Stimulated activated CD8-positive, alpha-beta memory T cell treated with anti-CD3 and anti-CD28 coated beads, Interleukin-12 subunit alpha, Interleukin-12 subunit beta, amount 100 ng/mL, for 1 hour (primary cell): ENCODE measurements around the gene CLCNKB.
"Not testable (repeated sequence)": the region's sequence is repeated elsewhere in the genome, so short reads cannot be mapped to it uniquely, and the experiment has no call there.

Experiments
- DNase-seq: peaks from one replicate; pipeline ENCODE4 v3.0.0-alpha.2; 2020; ENCODE audit warnings: low read depth

CLCNKB gene

DNA sequence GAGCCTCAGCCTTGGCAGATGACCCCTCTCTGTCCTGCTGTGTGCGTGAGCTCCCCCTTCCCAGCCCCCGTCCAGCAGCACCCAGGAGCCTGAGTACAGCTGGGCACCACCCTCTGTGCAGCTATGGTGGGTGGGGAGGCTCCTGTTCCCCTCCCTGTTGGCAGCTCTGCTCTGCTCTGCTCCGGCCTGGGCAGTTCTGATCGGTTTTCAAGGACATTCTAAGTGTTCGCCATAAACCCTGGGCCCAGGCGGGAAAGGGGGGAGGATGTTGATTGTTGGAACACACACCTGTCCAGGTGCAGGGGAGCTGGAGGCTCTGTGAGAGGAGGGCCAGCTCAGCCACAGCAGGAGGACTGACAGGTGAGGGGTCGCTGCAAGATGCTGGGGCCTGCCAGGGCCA lies at the start of gene CLCNKB:
Gene CLCNKB (plus strand): TSS at position 262 of the 400 bp plus-strand sequence. CDS start 711 bp downstream, outside the sequence.
- no peak for DNase-seq

DNA sequence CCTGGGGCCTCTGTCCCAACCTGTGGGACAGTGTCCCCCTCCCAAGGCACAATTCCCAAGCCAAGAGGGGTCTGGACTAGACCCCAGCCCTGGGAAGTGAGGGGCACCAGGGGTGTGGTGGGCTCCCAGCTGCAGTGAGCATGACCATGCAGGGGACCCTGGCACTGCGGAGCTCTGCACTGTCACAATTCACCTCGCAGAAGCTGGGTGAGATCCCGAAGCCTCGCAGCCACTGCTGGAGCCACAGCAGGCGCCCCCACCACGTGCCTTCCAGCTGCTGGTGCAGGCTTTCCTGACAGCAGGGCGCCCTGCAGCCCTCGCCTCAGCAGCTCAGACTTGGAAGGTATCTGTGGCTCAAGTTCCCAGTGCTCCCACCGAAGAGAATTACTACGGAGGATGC lies 49.5 kb upstream of the CLCNKB start:
- no peak for DNase-seq

DNA sequence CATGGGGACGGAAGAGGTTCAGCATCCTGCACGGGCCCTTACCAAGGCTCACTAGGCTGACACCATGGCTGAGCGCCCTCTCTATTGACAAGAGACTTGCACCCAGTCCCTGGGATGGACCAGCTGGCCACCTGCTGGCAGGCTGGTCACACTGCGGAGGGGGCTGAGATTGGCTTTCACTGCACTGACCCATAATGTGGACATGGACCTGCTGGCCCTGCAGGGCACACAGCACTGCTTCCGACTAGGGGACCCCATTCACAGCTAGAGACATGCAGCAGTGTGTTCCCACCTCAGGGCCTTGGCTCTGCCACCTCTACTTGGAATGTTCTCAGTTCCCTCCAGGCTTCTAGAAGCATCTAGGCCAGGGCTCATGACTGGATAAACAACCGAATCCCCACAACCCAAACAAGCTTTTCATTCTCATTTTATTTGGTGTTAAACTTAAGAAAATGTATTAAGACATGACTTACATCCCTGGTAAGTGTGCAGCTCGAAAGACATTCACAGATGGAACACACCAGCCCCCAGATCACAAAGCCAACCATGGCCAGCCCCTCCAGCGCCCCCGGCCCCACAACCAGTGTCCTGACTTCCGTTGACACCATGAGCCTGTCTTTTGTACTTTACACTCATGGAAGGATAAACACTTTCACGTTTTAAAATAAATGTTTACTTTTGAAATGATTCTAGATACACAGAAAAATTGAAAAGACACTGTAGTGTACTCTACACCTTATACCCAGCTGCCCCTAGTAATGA lies 48.8 kb upstream of the CLCNKB start:
- DNase-seq: peak; percentile 12

DNA sequence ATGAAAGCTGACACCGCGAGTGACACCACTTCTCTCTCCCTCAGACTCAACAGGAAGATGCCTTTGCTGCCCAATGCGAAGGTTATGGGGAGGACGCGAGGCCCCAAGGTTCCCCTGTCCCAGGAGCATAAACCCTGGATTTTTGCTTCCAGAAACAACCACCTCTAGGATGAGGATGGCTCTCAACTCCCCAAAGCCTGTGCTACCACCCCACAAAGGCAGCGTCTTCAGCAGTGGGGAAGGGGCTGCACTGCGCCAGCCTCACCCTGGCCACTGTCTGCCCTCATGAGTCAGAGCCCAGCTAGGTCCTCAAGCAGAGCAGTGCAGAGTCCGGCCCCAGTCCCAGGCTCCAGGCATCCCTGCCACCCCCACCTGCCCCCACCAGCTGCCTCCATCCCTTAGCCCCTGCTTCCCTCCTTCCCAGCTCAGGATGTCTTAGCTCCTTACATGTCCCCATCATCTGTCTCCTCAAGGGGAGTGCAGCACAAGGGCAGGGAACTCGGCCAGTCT lies 46.5 kb upstream of the CLCNKB start:
- no peak for DNase-seq

DNA sequence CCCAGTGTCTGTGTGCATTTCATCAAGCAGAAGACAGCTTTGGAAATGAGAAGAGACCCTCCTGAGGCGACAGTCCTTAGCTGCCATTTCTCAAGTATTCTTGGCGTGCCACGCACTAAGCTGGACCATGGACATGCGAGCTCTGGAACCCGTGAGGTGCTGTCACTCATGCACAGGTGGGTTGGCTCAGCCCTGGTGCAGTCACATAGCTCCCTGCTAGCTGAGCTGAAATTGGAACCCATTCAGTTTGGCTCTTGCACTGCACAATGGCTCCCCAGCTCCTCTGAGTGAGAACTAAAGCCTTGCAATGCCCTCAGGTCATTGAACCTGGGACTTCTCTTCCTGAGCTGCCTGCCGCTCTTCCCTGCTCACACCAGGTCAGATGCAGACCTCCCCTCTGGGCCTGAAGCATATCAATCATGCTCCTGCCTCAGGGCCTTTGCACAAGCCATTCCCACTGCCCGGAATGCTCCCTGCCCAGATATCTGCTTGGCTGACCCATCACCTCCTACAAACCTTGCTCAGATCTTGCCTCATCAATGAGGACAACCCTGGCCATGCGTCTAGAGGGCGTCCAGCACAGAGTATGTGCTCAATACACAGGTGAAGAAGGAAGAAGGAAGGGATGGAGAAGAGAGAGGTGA lies 45.8 kb upstream of the CLCNKB start:
- DNase-seq: no peak

DNA sequence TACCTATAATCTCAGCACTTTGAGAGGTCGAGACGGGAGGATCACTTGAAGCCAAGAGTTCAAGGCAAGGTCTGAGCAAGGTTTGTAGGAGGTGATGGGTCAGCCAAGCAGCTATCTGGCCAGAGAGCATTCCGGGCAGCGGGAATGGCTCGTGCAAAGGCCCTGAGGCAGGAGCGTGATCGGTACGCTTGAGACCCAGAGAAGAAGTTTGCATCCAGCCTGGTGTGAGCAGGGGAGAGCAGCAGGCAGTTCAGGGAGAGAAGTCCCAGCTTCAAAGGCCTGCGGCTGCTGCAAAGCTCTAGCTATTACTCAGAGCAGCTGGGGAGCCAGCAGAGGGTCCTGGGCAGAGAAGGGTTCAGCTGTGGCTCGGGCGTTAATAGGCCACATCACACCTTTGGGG lies 44.7 kb upstream of the CLCNKB start:
- no peak for DNase-seq

DNA sequence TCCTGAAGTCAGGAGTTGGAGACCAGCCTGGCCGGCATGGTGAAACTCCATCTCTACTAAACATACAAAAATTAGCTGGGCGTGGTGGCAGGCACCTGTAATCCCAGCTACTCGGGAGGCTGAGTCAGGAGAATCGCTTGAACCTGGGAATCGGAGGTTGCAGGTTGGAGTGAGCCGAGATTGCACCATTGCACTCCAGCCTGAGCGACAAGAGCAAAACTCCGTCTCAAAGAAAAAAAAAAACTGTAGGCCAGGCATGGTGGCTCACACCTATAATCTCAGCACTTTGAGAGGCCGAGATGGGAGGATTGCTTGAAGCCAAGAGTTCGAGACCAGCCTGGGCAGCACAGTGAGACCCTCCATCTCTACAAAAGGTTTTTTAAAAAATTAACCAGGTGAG lies 42.3 kb upstream of the CLCNKB start:
- not testable (repeated sequence) for DNase-seq

DNA sequence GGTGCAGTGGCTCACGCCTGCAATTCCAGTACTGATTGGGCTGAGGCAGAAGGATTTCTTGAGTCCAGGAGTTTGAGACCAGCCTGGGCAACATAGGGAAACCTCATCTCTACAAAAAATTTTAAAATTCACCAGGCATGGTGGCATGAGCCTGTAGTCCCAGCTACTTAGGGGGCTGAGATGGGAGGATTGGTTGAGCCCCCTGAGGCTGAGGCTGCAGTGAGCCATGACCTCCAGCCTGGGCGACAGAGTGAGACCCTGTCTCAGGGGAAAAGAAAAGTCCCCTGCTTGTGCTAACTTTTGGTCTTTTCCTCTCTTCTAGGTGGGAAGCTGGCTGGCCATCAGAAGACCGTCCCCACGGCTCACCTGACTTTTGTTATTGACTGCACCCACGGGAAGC lies 38.0 kb upstream of the CLCNKB start:
- DNase-seq: no peak

DNA sequence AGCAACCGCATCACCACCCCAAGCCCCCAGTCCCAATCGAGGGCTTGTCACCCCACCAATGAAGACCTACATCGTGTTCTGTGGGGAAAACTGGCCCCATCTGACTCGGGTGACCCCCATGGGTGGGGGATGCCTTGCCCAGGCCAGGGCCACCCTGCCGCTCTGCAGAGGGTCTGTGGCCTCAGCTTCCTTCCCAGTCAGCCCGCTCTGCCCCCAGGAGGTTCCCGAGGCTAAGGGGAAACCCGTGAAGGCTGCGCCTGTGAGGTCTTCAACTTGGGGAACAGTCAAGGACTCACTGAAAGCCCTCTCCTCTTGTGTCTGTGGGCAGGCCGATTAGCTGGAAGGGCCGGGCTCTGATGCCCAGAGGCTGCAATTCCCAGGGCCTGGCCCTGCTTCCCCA lies 37.6 kb upstream of the CLCNKB start:
- DNase-seq: no peak

DNA sequence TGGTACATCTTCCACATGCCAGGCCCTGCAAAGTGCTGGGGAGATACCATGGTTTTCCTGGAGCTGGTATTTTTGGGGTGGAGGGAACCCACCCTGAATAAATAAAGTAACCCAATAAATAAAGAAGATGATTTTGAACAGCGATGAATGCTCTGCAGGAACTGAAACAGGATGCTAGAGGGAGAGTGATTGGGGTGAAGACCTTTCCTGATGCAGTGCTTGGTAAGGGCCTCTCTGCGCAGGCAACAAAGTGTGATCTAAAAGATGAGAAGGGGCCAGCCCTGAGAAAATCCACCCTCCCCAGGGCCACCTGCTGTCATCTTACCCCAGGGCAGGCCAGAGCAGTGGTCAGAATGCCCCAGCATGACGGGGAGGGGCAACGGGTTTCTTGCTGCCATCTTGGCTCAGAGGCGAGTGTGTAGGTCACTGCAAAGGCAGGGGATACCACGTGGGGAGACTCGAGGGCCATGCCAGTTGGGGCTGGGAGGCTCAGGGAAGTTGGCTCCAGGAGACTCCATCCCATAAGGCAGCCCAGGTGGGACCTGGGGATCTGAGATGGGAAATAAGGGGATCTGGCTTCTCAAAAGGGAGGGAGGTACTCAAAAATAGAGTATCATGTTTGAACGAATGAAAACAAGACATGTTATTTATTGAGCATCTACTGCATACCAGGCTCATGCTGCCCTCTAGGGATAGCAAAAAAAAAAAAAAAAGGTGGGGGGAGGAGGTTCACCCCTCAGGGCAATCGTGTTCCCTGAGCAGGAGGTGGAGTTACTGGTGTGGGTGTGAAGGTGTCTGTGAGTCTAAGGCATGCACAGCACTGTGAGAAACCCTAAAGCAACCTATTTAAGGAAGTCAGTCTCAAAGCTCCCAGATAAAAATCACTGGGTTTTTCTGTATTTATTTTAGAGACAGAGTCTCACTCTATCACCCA lies 36.8 kb upstream of the CLCNKB start:
- DNase-seq: no peak

DNA sequence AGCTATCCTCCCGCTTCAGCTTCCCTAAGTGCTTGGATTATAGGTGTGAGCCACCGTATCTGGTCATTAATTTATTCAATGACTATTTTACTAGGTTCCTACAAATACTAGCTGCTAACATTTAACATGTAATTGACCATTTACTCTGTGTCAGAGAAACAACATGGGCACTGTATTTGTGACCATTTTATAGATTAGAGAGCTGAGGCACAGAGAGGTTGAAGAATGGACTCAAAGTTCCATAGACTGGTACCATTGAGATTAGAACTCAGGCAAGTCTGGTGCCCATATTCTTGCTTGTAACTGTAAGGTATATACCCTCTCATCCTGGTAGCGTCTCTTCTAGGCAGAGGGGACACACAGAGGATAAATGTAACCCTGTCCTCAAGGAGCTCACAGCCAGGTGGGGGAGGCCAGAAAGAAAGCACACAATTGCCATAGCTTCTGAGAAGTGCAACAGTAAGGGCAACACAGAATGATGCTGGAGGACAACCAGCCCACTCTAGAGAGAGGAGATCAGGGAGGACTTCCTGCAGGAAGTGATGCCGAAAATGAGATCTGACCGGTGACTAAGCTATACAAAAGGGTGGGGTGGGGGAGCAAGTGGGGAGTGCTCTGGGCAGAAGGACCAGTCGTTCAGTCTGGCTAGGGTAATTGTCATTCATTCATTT lies 35.8 kb upstream of the CLCNKB start:
- DNase-seq: no peak

DNA sequence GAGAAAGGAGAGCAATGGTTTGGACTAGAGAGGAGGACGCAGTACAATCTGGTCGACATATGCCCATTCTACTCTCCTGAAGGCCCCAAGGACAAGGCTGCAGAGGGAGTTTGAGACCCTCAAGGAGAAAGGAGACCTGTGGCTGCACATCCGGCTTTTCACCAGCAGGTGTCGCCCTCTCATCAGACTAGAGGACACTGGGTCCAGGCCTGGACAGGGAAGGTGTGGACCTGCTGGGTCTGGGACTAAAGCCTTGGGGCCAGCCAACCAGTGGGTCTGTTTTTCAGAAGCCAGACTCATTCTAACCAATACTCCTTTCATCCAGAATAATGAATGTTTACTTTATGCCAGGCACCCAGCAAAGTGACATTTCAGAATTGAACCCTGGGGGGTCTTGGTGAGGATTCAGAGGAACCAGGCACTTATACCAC lies 34.5 kb upstream of the CLCNKB start:
- DNase-seq: peak; percentile 63

DNA sequence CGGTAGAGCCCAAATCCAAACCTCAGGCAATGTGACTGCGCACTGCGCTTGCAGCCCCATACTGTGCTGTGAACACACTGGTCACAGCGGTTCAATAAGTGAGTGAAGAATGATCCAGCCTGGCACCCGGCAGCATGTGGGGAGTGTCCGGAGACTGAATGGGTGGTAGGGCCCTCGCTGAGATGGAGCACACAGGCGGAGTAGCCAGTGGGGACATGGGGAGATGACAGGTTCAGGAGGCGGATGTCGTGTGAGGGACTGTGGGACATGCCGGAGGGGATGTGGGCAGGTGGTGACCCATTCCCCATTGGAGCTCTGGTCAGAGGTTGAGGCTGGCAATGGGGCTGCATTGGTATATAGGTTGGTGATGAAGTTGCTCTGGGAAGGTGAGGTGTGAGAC lies 33.9 kb upstream of the CLCNKB start:
- no peak for DNase-seq

DNA sequence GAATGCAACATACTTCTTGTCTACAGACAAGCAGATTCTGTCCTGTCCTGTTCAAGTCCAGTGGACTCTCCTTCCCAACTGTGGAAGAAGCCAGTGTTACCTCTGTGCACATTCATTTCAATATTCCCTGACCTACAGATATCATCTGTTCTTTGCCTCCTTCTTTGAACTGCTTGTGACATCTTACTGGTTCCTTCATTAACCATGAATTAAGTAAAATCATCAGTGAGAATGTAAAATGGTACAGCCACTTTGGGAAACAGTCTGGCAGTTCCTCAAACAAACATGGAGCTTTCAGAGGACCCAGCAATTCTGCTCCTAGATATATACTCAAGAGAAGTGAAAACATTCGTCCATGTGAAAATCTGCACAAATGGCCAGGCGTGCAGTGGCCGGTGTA lies 32.7 kb upstream of the CLCNKB start:
- DNase-seq: no peak

DNA sequence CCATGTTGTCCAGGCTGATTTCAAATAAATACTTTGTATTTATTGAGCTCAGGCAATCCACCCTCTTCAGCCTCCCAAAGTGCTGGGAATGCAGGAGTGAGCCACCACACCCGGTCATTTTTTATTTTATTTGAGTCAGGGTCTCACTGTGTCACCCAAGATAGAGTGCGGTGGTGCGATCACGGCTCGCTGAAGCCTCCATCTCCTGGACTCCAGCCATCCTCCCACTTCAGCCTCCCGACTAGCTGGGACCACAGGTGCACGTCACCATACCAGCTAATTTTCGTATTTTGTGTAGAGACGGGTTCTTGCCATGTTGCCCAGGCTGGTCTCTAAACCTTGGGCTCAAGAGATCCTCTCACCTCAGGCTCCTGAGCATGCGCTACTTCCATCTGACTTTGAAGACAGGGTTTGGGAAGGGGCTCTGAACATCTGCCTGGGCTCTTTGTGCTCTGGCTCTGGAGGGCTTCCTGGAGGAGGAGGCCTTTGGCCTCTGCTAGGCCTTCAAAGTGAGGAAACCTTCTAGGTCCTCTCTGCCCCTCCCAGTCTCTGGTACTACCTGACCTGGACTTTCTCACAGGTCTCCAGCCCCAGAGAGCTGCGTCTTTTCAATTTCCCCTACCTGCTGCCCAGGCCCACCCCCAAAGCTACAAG lies 31.5 kb upstream of the CLCNKB start:
- DNase-seq: no peak

DNA sequence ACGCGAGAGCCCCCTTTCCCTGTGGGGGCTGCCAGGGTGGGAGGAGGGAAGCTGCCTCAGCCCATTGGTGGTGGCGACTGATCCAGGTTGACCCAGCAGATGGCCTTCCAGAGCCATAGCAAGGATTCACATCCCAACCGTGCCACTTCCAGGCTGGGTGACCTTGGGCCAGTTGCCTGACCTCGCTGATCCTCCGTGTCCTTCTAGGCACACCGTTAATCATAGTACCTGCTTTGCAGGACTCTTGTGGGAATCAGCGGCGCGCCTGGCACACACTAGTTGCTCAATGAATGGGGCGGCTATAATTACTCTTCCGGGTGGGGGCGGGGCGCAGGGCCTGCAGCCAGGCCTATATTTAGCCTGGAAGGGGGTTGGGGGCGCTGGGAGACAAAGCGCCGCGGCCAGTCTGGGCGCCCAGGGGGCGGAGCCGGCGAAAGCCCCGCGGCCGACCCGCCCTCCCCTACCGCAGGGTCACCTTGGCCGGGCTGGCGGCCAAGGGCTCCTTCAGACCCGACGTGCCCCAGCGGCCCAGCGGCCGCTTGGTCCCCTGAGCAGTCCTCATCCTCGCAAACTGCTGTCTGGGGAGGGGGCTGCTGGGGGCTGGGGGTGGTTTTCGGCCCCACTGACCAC lies 30.9 kb upstream of the CLCNKB start:
- no peak for DNase-seq

DNA sequence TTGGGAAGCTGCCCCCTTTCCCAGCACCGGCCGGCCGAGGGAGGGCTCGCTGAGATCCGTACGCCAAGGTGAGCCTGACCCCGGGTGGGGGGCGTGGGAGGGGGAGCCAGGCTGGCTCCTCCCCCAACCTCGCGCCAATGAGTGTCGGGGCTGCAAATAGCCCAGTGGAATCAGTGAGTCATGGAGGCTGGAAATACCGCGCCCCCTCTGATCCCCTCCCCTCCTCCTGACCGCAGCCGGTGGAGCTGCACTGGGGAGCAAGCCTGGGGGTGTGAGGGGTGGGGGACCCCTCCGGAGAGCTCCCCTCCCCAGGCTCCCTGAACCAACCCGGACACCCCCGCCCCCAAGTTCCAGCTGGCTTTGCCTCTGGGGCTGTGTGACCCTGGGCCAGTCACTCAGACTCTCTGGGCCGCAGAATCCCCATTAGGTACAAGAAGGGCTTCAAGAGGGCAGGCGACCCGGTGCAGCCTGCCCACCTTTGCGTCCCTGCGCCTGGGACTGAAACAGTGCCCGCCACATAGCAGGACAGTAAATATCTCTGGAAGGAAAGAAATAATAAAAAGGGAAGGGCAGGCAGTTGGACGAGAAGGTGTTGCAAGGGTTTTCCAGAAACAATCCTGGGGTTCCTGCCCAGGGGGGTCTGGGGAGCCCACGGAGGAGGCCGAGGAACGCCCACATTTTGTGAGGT lies 30.2 kb upstream of the CLCNKB start:
- peak; percentile 27 for DNase-seq

DNA sequence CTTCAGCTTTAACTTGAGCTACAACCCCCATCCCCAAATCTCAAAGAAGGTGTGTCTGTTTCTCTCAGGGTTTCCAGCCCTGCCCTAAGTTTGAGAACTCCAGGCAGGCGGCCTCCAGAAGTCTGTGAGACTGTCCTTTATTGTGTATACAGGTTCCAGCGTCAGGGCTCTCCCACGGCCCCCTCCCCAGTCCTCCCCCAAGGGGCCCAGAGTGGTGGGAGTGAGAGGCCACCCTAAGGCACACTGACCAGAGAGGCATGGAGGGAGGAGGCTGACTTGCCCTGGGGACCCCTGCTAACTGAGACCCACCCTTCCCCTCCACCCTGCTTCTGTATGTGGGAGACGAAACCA lies 29.7 kb upstream of the CLCNKB start:
- DNase-seq: no peak

DNA sequence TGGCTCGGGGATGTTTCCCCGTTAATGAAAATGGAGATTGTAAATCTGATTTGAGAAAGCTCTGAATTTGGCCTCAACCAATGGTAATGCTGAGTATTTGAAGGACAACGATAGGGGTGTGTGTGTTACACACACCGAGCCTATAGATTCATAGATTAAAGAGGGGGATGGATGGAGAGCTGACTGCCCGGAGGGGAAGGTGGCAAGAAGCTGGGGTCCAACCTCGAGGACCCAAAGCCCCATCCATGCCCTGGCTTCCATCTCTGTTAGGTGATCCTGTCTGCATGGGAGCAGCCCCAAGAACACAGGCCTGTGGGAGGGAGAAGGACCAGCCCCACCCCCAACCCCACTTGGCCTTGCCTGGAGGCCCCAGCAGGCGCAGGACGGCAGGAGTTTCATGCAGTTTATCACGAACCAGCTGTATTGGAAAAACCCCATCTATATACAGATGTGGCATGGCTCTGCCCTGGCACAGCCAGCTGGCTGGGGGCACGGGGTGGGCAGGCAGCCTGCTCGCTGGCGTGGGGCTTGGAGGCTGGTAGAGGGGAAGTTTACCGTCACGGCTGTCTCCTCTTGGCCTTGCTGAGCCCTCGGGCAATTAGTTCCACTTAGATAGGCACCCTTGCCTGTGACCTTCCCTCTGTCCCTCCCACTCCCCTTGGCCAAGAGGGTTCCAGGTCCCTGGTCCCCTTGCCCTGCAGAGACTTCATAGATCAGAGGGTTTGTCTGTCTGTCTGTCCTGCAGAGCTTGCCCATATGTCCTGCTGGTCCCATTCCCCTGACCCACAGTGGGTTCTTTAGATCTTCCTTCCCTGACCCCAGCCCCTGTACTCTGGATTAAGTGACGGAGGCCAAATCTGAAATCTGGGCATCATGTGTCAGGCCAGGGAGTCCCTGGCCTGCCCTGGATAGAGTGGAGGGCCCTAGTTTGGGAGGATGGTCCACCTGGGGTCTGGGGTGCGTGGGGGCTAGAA lies 28.8 kb upstream of the CLCNKB start:
- no peak for DNase-seq
